Neutrophil (primary cell): Measurements from ENCODE around the gene ULK3.
A peak's percentile ranks its signal among the peaks of the same experiment; 100 is the strongest.
"Not testable (repeated sequence)": the region's sequence is repeated elsewhere in the genome, so short reads cannot be mapped to it uniquely, and the experiment has no call there.

ENCODE experiments used
- H3K27ac ChIP-seq: fragments of 200-600 bp; sonication (generic); 2 replicates; pipeline ENCODE4 v1.5.1; 2016; ENCODE audit warnings: mild to moderate bottlenecking, moderate library complexity
- H3K27me3 ChIP-seq: fragments of 200-600 bp; sonication (generic); 2 replicates; pipeline ENCODE4 v1.6.0; 2016; ENCODE audit warnings: mild to moderate bottlenecking
- H3K36me3 ChIP-seq: fragments of 200-600 bp; sonication (generic); 2 replicates; pipeline ENCODE4 v1.5.1; 2017
- H3K4me1 ChIP-seq, 2 experiments: fragments of 200-600 bp in 1 of 2; sonication (generic) in 1 of 2; 1 replicate in 1 of 2; 2 replicates in 1 of 2; pipeline versions ENCODE4 v1.5.1 to v1.6.1; 2013 to 2016; ENCODE audit warnings: low read depth in 1 of 2, low read length in 1 of 2, mild to moderate bottlenecking in 1 of 2, moderate library complexity in 1 of 2; ENCODE audit not compliant: control insufficient read depth in 1 of 2, insufficient read depth in 1 of 2
- H3K4me3 ChIP-seq, 2 experiments: fragments of 200-600 bp in 1 of 2; sonication (generic) in 1 of 2; 1 replicate in 1 of 2; 2 replicates in 1 of 2; pipeline ENCODE4 v1.5.1; 2013 to 2016; ENCODE audit warnings: low read depth in 1 of 2, low read length in 1 of 2, mild to moderate bottlenecking in 1 of 2, moderate library complexity in 1 of 2
- H3K9me3 ChIP-seq: fragments of 200-600 bp; sonication (generic); 2 replicates; pipeline ENCODE4 v1.5.1; 2016
- TF ChIP-seq, protein P1 (sequence below): fragments of 200-600 bp; sonication (generic); IDR thresholded peaks from 2 replicates; pipeline ENCODE4 v1.5.1; 2016; ENCODE audit warnings: antibody characterized with exemption

ULK3 gene

GRCh38 chr15:74889390-74889882 is 46.5 kb upstream of the ULK3 start:
- TF ChIP-seq, protein P1, sequence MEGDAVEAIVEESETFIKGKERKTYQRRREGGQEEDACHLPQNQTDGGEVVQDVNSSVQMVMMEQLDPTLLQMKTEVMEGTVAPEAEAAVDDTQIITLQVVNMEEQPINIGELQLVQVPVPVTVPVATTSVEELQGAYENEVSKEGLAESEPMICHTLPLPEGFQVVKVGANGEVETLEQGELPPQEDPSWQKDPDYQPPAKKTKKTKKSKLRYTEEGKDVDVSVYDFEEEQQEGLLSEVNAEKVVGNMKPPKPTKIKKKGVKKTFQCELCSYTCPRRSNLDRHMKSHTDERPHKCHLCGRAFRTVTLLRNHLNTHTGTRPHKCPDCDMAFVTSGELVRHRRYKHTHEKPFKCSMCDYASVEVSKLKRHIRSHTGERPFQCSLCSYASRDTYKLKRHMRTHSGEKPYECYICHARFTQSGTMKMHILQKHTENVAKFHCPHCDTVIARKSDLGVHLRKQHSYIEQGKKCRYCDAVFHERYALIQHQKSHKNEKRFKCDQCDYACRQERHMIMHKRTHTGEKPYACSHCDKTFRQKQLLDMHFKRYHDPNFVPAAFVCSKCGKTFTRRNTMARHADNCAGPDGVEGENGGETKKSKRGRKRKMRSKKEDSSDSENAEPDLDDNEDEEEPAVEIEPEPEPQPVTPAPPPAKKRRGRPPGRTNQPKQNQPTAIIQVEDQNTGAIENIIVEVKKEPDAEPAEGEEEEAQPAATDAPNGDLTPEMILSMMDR: no peak
- H3K36me3 ChIP-seq: peaks cover 10% of the 10 kb centered on the region
- H3K4me3 ChIP-seq: peak overlapping the region; percentile 69 to 95
- no peaks in the 10 kb centered on the region for H3K9me3 ChIP-seq
- H3K27me3 ChIP-seq: no peaks in the 10 kb centered on the region
- peak overlapping the region; percentile 35 for H3K27ac ChIP-seq
- peaks cover 21% of the 10 kb centered on the region in 2 experiments for H3K4me1 ChIP-seq

GRCh38 chr15:74888716-74889115 is 45.8 kb upstream of the ULK3 start:
- H3K27me3 ChIP-seq: no peaks in the 10 kb centered on the region
- peak overlapping the region in 1 of 2 experiments; percentile 69 for H3K4me3 ChIP-seq
- peaks cover 21% of the 10 kb centered on the region in 2 experiments for H3K4me1 ChIP-seq
- H3K27ac ChIP-seq: no peak overlapping the region
- H3K9me3 ChIP-seq: no peaks in the 10 kb centered on the region
- TF ChIP-seq, protein P1: no peak
- H3K36me3 ChIP-seq: peaks cover 10% of the 10 kb centered on the region

GRCh38 chr15:74887537-74888193 is 44.7 kb upstream of the ULK3 start:
- H3K4me3 ChIP-seq, H3K9me3 ChIP-seq, H3K27ac ChIP-seq, H3K27me3 ChIP-seq, H3K36me3 ChIP-seq: not testable (repeated sequence)
- H3K4me1 ChIP-seq: peaks cover 21% of the 10 kb centered on the region in 2 experiments

DNA sequence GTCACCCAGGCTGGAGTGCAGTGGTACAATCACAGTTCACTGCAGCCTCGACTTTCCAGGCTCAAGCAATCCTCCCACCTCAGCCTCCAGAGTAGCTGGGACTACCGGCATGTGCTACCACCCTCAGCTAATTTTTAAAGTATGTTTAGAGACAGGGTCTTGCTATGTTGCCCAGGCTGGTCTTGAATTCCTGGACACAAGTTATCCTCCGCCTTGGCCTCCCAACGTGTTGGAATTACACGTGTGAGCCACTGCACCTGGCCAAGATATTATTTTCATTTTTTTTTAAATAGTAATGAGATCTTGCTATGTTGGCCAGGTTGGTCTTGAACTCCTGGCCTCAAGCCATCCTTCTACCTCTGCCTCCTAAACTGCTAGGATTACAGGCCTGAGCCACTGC is 42.5 kb upstream of the ULK3 start:
- H3K27me3 ChIP-seq: no peaks in the 10 kb centered on the region
- H3K9me3 ChIP-seq: no peaks in the 10 kb centered on the region
- TF ChIP-seq, protein P1: no peak
- H3K4me1 ChIP-seq: peaks cover 19 to 20% of the 10 kb centered on the region in 2 experiments
- H3K27ac ChIP-seq: no peak overlapping the region
- no peaks in the 10 kb centered on the region for H3K36me3 ChIP-seq
- no peak overlapping the region for H3K4me3 ChIP-seq

DNA sequence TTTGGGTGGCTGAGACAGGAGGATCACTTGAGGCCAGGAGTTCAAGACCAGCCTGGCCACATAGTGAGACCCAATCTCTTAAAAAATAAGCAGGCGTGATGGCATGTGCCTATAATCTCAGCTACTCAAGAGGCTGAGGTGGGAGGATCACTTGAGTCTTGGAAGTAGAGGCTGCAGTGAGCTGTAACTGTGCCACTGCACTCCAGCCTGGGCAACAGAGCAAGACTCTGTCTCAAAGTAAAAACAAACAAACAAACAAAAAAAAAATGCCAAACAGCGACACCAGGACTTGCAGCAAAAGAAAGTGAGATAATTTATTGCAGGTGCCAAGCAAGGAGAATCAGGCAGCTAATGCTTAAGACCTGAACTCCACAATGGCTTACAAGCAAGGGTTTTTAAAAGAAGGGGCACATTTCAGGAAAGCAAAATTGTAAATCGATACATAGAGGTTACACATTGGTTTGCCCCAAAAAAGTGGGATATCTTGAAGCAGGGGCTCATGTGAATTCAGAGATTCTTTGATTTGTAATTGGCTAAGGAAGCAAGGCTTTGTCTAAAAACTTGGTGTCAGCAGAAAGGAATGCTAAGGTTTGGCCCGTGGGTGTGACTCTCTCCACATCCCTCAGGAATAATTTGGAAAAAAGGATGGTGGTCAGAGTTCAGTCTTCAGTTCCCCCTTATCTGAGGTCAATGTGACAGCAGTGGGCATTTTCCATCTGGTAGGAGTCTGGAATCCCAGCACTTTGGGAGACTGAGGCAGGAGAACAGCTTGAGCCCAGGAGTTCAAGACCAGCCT is 41.7 kb upstream of the ULK3 start:
- peaks cover 12 to 13% of the 10 kb centered on the region in 2 experiments for H3K4me1 ChIP-seq
- H3K4me3 ChIP-seq: no peak overlapping the region
- TF ChIP-seq, protein P1: no peak
- H3K27ac ChIP-seq: no peak overlapping the region
- no peaks in the 10 kb centered on the region for H3K9me3 ChIP-seq
- H3K36me3 ChIP-seq: no peaks in the 10 kb centered on the region
- no peaks in the 10 kb centered on the region for H3K27me3 ChIP-seq

DNA sequence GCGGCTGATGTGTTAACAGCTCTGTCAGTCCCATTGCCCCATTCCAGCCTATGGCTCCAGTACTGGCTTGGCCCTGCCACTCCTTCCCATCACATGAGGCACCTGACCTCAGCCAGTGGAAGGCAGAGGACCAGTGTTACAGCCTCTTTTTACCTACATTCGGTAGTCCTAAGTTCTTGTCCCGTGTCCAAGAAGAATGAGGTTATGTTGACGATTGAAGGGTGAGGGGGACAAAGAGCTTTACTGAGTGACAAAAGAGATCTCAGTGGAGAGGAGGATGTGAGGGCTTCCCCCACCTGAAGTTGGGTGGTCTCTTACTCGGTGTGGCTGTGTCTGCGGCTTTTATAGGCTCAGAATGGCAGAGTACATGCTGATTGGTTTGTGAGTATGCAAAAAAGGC is 39.6 kb upstream of the ULK3 start:
- no peak overlapping the region for H3K27ac ChIP-seq
- H3K9me3 ChIP-seq: no peaks in the 10 kb centered on the region
- H3K4me1 ChIP-seq: no peaks in the 10 kb centered on the region
- H3K27me3 ChIP-seq: no peaks in the 10 kb centered on the region
- TF ChIP-seq, protein P1: no peak
- H3K4me3 ChIP-seq: no peak overlapping the region
- no peaks in the 10 kb centered on the region for H3K36me3 ChIP-seq
